Neutrophil (primary cell): ENCODE results near the gene PRAF2.
A peak's percentile ranks its signal among the peaks of the same experiment; 100 is the strongest.

Experiments used
- H3K27ac ChIP-seq: fragments of 200-600 bp; sonication (generic); 2 replicates; pipeline ENCODE4 v1.5.1; 2016; ENCODE audit warnings: mild to moderate bottlenecking, moderate library complexity
- H3K27me3 ChIP-seq: fragments of 200-600 bp; sonication (generic); 2 replicates; pipeline ENCODE4 v1.6.0; 2016; ENCODE audit warnings: mild to moderate bottlenecking
- H3K36me3 ChIP-seq: fragments of 200-600 bp; sonication (generic); 2 replicates; pipeline ENCODE4 v1.5.1; 2017
- H3K4me1 ChIP-seq, 2 experiments: fragments of 200-600 bp in 1 of 2; sonication (generic) in 1 of 2; 1 replicate in 1 of 2; 2 replicates in 1 of 2; pipeline versions ENCODE4 v1.5.1 to v1.6.1; 2013 to 2016; ENCODE audit warnings: low read depth in 1 of 2, low read length in 1 of 2, mild to moderate bottlenecking in 1 of 2, moderate library complexity in 1 of 2; ENCODE audit not compliant: control insufficient read depth in 1 of 2, insufficient read depth in 1 of 2
- H3K4me3 ChIP-seq, 2 experiments: fragments of 200-600 bp in 1 of 2; sonication (generic) in 1 of 2; 1 replicate in 1 of 2; 2 replicates in 1 of 2; pipeline ENCODE4 v1.5.1; 2013 to 2016; ENCODE audit warnings: low read depth in 1 of 2, low read length in 1 of 2, mild to moderate bottlenecking in 1 of 2, moderate library complexity in 1 of 2
- H3K9me3 ChIP-seq: fragments of 200-600 bp; sonication (generic); 2 replicates; pipeline ENCODE4 v1.5.1; 2016
- TF ChIP-seq, protein P1 (sequence below): fragments of 200-600 bp; sonication (generic); IDR thresholded peaks from 2 replicates; pipeline ENCODE4 v1.5.1; 2016; ENCODE audit warnings: antibody characterized with exemption

The PRAF2 gene

DNA sequence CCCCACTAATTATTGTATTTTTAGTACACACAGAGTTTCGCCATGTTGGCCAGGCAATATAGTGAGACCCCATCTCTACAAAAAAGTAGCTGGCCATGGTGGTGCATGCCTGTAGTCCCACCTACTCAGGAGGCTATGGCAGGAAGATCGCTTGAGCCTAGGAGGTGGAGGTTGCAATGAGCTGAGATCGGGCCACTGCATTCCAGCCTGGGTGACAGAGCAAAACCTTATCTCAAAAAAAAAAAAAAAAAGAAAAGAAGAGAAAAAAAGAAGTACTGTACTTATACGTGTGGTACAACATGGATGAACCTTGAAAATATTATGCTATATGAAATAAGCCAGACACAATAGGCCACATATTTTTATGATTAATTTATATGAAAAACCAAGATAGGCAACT, 15.8 kb upstream of the PRAF2 start:
- no peaks in the 10 kb centered on the region for H3K9me3 ChIP-seq
- H3K27me3 ChIP-seq = no peaks in the 10 kb centered on the region
- H3K4me1 ChIP-seq = no peaks in the 10 kb centered on the region
- H3K36me3 ChIP-seq = no peaks in the 10 kb centered on the region
- no peak overlapping the region for H3K27ac ChIP-seq
- H3K4me3 ChIP-seq = no peak overlapping the region
- TF ChIP-seq, protein P1, sequence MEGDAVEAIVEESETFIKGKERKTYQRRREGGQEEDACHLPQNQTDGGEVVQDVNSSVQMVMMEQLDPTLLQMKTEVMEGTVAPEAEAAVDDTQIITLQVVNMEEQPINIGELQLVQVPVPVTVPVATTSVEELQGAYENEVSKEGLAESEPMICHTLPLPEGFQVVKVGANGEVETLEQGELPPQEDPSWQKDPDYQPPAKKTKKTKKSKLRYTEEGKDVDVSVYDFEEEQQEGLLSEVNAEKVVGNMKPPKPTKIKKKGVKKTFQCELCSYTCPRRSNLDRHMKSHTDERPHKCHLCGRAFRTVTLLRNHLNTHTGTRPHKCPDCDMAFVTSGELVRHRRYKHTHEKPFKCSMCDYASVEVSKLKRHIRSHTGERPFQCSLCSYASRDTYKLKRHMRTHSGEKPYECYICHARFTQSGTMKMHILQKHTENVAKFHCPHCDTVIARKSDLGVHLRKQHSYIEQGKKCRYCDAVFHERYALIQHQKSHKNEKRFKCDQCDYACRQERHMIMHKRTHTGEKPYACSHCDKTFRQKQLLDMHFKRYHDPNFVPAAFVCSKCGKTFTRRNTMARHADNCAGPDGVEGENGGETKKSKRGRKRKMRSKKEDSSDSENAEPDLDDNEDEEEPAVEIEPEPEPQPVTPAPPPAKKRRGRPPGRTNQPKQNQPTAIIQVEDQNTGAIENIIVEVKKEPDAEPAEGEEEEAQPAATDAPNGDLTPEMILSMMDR = no peak

DNA sequence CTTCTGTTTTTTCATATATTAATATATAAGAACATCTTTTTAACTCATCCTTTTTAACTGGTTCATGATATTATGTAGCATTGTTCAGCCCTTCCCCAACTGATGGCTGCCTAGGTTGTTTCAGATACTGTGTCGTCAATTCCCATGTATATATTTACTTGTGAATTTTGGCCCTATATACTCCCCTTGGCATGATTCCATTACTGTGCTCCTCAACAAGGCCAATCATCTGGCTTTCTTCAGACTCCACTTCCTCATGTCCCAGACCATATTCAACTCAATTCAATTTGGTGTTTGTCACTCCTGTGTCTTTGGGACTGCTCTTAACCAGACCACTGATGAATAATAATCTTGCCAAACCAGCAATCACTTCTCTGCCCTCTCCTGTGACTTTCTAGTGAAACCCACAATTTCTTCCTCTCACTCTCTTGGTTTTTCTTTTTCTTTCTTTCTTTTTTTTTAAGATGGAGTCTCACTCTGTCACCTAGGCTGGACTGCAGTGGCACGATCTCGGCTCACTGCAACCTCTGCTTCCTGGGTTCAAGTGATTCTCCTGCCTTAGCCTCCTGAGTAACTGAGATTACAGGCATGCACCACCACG, 8.6 kb upstream of the PRAF2 start:
- Histone ChIP-seq H3K27me3 (no peaks in the 10 kb centered on the region), H3K27ac (no peak overlapping the region), H3K9me3 (no peaks in the 10 kb centered on the region), H3K4me1 (peaks cover 8 to 10% of the 10 kb centered on the region in 2 experiments), H3K36me3 (peaks cover 6% of the 10 kb centered on the region), H3K4me3 (no peak overlapping the region)
- TF ChIP-seq, protein P1 = no peak

DNA sequence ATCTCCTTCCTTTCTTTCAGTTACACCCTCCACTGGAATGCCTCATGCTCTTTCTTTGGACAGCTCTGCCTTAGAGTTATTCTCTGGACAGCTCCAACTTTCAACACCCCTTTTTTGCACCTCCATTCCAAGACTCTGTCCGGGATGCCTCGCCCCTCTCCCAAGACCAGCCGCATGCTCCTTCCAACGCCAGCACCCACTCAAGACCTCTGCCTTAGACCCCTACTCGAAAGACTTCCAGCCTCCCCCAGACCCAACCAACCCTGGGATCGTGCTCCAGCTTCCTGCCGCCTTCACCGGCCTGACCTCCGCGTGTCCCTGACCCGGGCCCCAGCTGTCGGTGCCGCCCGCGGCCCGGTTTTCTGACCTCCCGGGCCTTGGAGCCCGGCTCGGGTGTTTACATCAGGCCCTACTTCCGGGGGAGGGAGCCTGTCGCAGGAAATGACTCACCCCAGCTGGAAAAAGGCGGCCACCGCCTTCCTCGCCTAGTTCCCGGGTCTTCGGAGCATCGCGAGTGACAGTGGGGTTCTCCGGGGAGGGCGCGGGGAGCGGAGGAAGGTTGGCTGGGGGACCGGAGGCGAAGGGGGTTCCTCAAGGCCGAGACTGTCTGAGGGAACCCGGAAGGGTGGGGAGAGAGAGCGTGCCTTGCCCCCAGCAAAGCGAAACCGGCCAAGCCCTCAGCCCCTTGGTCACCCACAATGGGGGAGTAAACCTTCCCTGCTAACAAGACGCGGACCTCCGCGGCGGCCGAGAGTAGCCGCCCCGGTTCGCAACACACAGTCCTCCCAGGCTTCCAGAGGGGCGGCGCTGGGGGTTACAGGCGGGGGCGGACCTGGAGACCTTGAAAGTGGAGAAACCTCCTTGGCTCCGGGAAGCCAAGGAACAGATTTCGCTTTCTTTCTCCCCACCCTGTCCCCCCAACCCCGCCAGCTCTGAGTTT, 6.0 kb upstream of the PRAF2 start, which contains the start of gene WDR45:
TSS of gene WDR45 (minus strand) at position 399 of the 940 bp plus-strand sequence. CDS start 1,792 bp downstream, outside the sequence.
- Histone ChIP-seq H3K9me3 (no peaks in the 10 kb centered on the region), H3K27me3 (no peaks in the 10 kb centered on the region), H3K4me1 (peaks cover 8 to 10% of the 10 kb centered on the region in 2 experiments), H3K27ac (peak within 1 kb of the TSS; percentile 94), H3K4me3 (peak within 1 kb of the TSS; percentile 74 to 77), H3K36me3 (peaks cover 32% of the 10 kb centered on the region)
- TF ChIP-seq, protein P1 = no peak

DNA sequence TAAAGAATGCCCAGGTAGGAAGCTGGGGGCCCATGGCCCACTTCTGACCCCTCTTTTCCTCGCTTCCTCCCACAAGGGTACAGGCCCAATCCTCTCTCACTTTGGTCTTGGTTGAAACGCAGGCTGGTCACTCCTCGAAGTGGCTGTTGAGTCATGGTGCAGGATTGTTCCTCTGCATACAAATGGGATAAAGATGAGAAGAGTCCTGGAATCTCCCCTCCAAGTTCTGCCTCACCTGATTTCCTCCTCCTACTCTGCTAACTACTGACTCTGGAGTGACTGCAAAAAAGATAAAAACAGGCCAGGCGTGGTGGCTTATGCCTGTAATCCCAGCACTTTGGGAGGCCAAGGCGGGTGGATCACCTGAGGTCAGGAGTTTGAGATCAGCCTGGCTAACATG, 4.1 kb upstream of the PRAF2 start:
- H3K4me3 ChIP-seq = no peak overlapping the region
- TF ChIP-seq, protein P1 = no peak
- H3K36me3 ChIP-seq = peaks cover 33% of the 10 kb centered on the region
- H3K4me1 ChIP-seq = peaks cover 8 to 21% of the 10 kb centered on the region in 2 experiments
- no peaks in the 10 kb centered on the region for H3K27me3 ChIP-seq
- H3K9me3 ChIP-seq = no peaks in the 10 kb centered on the region
- H3K27ac ChIP-seq = no peak overlapping the region

DNA sequence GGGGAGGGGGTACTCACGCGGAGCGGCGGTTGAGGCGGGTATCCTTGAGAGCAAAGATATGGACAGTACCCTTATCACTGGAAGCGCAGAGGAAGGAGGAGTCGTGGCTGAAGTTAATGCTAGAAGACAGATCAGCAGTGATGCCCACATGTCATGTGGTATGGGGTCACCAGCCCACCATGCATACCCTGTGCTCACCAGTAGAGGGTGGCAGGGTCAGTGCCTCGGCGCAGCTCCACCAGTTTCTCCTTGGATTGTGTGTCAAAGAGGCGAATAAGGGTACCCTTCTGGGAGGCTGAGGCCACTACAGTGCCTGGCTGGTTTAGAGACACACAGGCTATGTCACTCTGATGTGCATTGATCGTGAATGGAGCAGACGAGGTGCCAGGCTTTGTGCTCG, 1.5 kb upstream of the PRAF2 start:
- Histone ChIP-seq H3K9me3 (no peaks in the 10 kb centered on the region), H3K27ac (no peak overlapping the region), H3K4me1 (peaks cover 8 to 21% of the 10 kb centered on the region in 2 experiments), H3K27me3 (no peaks in the 10 kb centered on the region), H3K36me3 (peaks cover 33% of the 10 kb centered on the region), H3K4me3 (no peak overlapping the region)
- TF ChIP-seq, protein P1 = no peak
